ENCODE measurements around the gene ATP2A1. TPM values are rescaled to one million over a fixed set of nuclear protein-coding genes. Genes with fewer than 3 reads are reported as not detected.
A peak's percentile ranks its signal among the peaks of the same experiment; 100 is the strongest.

ATP2A1 gene
- total RNA-seq, 1 experiment from 2014 or later, result 10.7 TPM

GRCh38 chr16:28836761-28837064, 41.6 kb upstream of the ATP2A1 start:
- H3K27me3 ChIP-seq (ENCODE audit: insufficient read depth, low read depth), result no peaks in the 10 kb centered on the region
- H4K20me1 ChIP-seq (ENCODE audit: insufficient read depth), result peaks cover 57% of the 10 kb centered on the region
- no peak for DNase-seq
- H3K9me2 ChIP-seq (ENCODE audit: insufficient read depth), result no peaks in the 10 kb centered on the region
- H2AFZ ChIP-seq, result no peak overlapping the region
- peaks cover 46% of the 10 kb centered on the region for H3K36me3 ChIP-seq (ENCODE audit: low read depth)
- intact Hi-C loops (cut with micrococcal nuclease; ENCODE audit: unreplicated experiment), result no loop called here
- no peak overlapping the region for H3K27ac ChIP-seq
- POLR2A ChIA-PET (ENCODE audit: unreplicated experiment), result no interaction called here
- H3F3A ChIP-seq (ENCODE audit: insufficient read depth, low read depth), result peaks cover 93% of the 10 kb centered on the region
- no peak for TF ChIP-seq CTCF (conservative IDR thresholded peaks at IDR 0.05)
- no peak for TF ChIP-seq EZH2 (IDR thresholded peaks at IDR 0.05; ENCODE audit: low read depth)
- no peaks in the 10 kb centered on the region for H3K4me1 ChIP-seq (replicated peaks; ENCODE audit: insufficient read depth)
- no peaks in the 10 kb centered on the region for H3K79me2 ChIP-seq (ENCODE audit: low read depth)
- H3K4me3 ChIP-seq, result no peak overlapping the region
- CTCF ChIA-PET, result no interaction called here
- no peak overlapping the region for H3K4me2 ChIP-seq
- no TSS peak for BruUV-seq (replicated peaks)
- H3K9me3 ChIP-seq (ENCODE audit: insufficient read depth, low read depth), result no peaks in the 10 kb centered on the region

GRCh38 chr16:28837672-28838557, 40.4 kb upstream of the ATP2A1 start:
- no peak overlapping the region for H2AFZ ChIP-seq
- no peaks in the 10 kb centered on the region for H3K9me2 ChIP-seq (ENCODE audit: insufficient read depth)
- H4K20me1 ChIP-seq (ENCODE audit: insufficient read depth), result peaks cover 45% of the 10 kb centered on the region
- H3K79me2 ChIP-seq (ENCODE audit: low read depth), result no peaks in the 10 kb centered on the region
- H3F3A ChIP-seq (ENCODE audit: insufficient read depth, low read depth), result peaks cover 93% of the 10 kb centered on the region
- ChIA-PET POLR2A (ENCODE audit: unreplicated experiment) (no interaction called here), CTCF (no interaction called here)
- no peak for DNase-seq
- no TSS peak for BruUV-seq (replicated peaks)
- no peak overlapping the region for H3K4me3 ChIP-seq
- no peaks in the 10 kb centered on the region for H3K9me3 ChIP-seq (ENCODE audit: insufficient read depth, low read depth)
- TF ChIP-seq EZH2 (IDR thresholded peaks at IDR 0.05; ENCODE audit: low read depth) (no peak), CTCF (conservative IDR thresholded peaks at IDR 0.05) (no peak)
- H3K36me3 ChIP-seq (ENCODE audit: low read depth), result peaks cover 42% of the 10 kb centered on the region
- H3K4me2 ChIP-seq, result no peak overlapping the region
- H3K27ac ChIP-seq, result 0 out of 2 replicates have a peak overlapping the region, but pooled peaks have one; percentile 2
- no peaks in the 10 kb centered on the region for H3K4me1 ChIP-seq (replicated peaks; ENCODE audit: insufficient read depth)
- intact Hi-C loops (cut with micrococcal nuclease; ENCODE audit: unreplicated experiment), result no loop called here
- no peaks in the 10 kb centered on the region for H3K27me3 ChIP-seq (ENCODE audit: insufficient read depth, low read depth)

GRCh38 chr16:28838558-28838918, 39.8 kb upstream of the ATP2A1 start:
- H3K4me3 ChIP-seq, result no peak overlapping the region
- H3K9me2 ChIP-seq (ENCODE audit: insufficient read depth), result no peaks in the 10 kb centered on the region
- no peaks in the 10 kb centered on the region for H3K79me2 ChIP-seq (ENCODE audit: low read depth)
- H3K36me3 ChIP-seq (ENCODE audit: low read depth), result peaks cover 36% of the 10 kb centered on the region
- no peak overlapping the region for H3K4me2 ChIP-seq
- H3K27ac ChIP-seq, result no peak overlapping the region
- H3K4me1 ChIP-seq (replicated peaks; ENCODE audit: insufficient read depth), result no peaks in the 10 kb centered on the region
- H3K27me3 ChIP-seq (ENCODE audit: insufficient read depth, low read depth), result no peaks in the 10 kb centered on the region
- no peak for TF ChIP-seq EZH2 (IDR thresholded peaks at IDR 0.05; ENCODE audit: low read depth)
- intact Hi-C loops (cut with micrococcal nuclease; ENCODE audit: unreplicated experiment), result no loop called here
- no TSS peak for BruUV-seq (replicated peaks)
- no peak overlapping the region for H2AFZ ChIP-seq
- peaks cover 93% of the 10 kb centered on the region for H3F3A ChIP-seq (ENCODE audit: insufficient read depth, low read depth)
- no peak for DNase-seq
- H4K20me1 ChIP-seq (ENCODE audit: insufficient read depth), result peaks cover 39% of the 10 kb centered on the region
- no peaks in the 10 kb centered on the region for H3K9me3 ChIP-seq (ENCODE audit: insufficient read depth, low read depth)
- CTCF ChIA-PET, result no interaction called here
- POLR2A ChIA-PET (ENCODE audit: unreplicated experiment), result no interaction called here
